ENCODE measurements around the gene GABRB1. TPM values are rescaled to one million over a fixed set of nuclear protein-coding genes. Genes with fewer than 3 reads are reported as not detected.

Gene GABRB1
- polyA plus RNA-seq, 3 donors from 2014 or later, result not detected

DNA sequence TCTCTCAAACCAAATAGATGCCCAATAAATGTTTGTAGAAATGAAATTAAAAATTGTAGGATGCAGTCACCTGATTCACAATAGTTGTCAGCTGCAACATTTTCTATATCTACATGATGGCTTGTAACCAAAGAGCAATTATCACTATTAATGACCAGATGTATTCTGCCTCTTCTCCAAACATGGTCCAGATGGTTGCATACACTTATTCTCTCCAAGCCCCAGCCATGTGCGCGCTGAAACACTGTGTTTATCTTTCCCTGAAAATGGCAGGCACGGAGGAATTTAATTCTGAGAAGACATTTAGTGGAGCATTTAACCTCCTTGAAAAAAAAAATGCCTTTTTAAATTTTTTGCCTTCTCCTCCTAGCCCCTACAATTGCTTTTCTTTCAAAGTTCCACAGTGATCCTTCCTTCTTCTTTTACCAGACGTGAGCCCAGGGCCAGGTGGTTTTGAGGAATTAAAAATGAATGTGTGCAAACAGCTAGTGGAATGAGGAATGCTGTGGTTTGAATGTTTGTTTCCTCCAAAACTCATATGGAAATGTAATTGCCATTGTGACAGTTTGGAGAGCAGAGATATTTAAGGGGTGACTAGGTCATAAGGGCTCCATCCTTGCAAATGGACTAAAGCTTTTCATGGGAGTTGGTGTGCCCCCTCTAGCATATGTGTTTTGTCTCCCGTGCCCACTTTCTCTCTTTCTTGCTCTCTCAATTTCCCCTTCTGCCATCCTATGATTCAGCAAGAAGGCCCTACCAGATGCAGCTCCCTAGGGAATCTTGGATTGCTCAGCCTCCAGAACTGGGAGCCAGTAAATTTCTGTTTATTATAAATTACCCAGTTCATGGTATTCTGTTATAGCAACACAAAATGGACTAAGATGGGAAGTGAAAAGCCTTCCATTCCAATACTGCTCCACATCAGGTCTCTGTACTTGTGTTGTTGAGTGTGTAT is 136.0 kb downstream of the GABRB1 start:
- Mint-ChIP-seq H3K27ac (no peak overlapping the region), H3K27me3 (ENCODE audit: low read depth in 3 of 3) (peaks cover 4% of the 10 kb centered on the region in 3 donors), H3K36me3 (no peaks in the 10 kb centered on the region), H3K9me3 (peaks cover 0 to 2% (median 0%) of the 10 kb centered on the region in 6 donors), H3K4me1 (no peaks in the 10 kb centered on the region), H3K4me3 (no peak overlapping the region)
- DNase-seq, result no peak

DNA sequence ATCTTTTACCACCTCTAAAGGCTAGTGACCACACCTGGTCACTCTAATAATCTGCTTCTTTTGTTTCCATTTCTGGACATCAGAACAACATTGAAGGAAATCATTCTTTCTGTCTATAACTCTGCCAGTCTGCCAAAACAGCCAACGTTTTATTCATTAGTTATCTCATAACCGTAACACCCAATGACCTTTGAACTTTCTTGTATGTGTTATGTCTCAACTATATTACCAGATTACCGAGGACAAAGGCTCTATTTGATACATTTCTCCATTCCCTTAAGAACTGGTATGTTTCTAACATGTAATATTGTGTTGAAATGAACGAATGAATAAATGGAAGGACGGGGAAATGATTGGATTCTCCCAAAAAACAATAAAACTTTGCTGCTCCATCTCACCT is 152.7 kb downstream of the GABRB1 start:
- DNase-seq, result no peak
- H3K27me3 Mint-ChIP-seq (ENCODE audit: low read depth in 3 of 3), result peaks cover 0 to 2% (median 2%) of the 10 kb centered on the region in 3 donors
- H3K9me3 Mint-ChIP-seq, result peaks cover 0 to 5% (median 0%) of the 10 kb centered on the region in 6 donors
- H3K4me3 Mint-ChIP-seq, result no peak overlapping the region
- no peaks in the 10 kb centered on the region for H3K36me3 Mint-ChIP-seq
- no peaks in the 10 kb centered on the region for H3K4me1 Mint-ChIP-seq
- no peak overlapping the region for H3K27ac Mint-ChIP-seq

DNA sequence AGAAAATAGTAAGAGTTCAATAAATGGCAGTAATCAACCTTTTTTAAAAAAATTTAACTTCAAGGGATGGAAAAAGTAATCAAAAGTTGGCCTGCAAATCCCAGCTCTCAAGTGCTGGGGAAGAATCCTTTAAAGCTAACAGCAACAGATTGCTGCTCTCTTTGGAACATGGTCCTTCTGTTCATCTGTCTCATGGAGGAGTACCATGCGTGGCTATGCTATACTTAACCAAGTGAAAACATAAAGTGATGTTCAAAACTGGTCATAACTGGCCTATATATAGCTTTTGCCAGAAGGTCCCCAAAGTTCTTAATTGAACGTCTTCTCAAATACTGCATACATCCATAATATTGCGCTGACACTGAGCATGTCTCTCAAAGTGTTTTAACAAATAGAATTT is 154.4 kb downstream of the GABRB1 start:
- Mint-ChIP-seq H3K4me1 (no peaks in the 10 kb centered on the region), H3K4me3 (no peak overlapping the region), H3K27me3 (ENCODE audit: low read depth in 3 of 3) (peaks cover 0 to 2% (median 2%) of the 10 kb centered on the region in 3 donors), H3K9me3 (peaks cover 0 to 4% (median 0%) of the 10 kb centered on the region in 6 donors), H3K36me3 (no peaks in the 10 kb centered on the region), H3K27ac (no peak overlapping the region)
- no peak for DNase-seq

DNA sequence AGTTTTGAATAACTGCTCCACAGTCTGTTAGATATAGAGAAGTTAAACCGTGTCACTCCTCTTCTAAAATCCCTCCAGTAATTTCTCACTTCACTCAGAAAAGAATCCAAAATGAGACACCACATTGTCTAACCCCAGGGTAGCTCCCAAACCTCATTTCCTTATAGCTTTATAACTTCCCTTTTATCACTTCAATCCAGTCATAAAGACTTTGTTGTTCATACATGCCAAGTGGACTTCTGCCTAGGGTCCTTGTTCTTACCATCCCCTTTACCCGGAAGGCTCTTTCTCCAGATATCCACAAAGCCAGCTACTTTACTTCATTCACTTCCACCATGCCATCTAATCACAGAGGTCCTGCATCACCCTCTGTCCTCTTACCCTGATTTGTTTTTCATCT is 156.2 kb downstream of the GABRB1 start:
- no peaks in the 10 kb centered on the region for H3K36me3 Mint-ChIP-seq
- peaks cover 0 to 4% (median 0%) of the 10 kb centered on the region in 6 donors for H3K9me3 Mint-ChIP-seq
- no peaks in the 10 kb centered on the region for H3K4me1 Mint-ChIP-seq
- peaks cover 0 to 2% (median 0%) of the 10 kb centered on the region in 3 donors for H3K27me3 Mint-ChIP-seq (ENCODE audit: low read depth in 3 of 3)
- H3K27ac Mint-ChIP-seq, result no peak overlapping the region
- H3K4me3 Mint-ChIP-seq, result no peak overlapping the region
- DNase-seq, result no peak

DNA sequence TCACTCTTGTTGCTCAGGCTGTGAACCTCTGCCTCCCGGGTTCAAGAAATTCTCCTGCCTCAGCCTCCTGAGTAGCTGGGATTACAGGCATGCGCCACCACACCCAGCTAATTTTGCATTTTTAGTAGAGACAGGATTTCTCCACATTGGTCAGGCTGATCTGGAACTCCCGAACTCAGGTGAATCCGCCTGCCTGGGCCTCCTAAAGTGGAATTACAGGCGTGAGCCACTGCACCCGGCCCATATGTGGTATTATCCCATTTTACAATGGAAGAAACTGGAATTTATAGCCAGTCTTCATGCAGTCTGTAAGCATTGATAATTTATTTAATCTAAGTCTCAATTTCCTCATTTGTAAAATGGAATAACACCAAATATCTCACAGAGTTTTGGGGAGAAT is 161.8 kb downstream of the GABRB1 start:
- H3K36me3 Mint-ChIP-seq, result no peaks in the 10 kb centered on the region
- no peak overlapping the region for H3K27ac Mint-ChIP-seq
- H3K27me3 Mint-ChIP-seq (ENCODE audit: low read depth in 3 of 3), result no peaks in the 10 kb centered on the region
- peaks cover 0 to 4% (median 0%) of the 10 kb centered on the region in 6 donors for H3K9me3 Mint-ChIP-seq
- no peak overlapping the region for H3K4me3 Mint-ChIP-seq
- no peaks in the 10 kb centered on the region for H3K4me1 Mint-ChIP-seq
- no peak for DNase-seq

DNA sequence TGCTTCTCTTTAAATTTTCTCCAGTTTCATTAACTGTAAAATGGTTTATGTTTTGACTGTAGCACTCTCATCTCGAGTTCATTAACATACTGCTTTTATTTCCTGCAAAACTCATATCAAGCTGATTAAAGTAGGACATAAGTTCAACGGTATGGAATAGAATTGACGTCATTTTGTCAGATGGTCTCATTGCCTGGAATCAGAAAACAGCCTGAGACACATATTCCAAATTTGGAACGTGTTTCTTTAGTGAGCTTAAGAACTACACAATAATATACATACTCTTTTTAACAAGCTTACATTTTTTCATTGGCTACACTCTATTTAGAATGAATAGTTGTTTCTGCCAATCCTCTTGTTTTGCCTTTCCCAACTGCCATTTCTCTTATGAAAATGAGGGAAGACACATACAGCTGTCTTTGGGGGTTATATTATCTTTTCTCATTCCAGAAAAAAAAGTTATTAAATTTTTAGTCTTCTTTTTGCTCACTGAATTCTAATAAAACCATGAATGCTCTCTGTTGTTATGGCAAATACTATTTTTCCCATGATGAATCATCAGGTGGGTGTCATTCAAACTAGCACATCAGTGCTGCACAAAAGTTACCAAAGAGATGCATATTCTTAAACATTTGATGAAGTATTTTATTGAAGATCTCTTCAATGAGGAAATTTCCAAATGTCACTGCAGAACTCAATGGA is 162.8 kb downstream of the GABRB1 start:
- no peaks in the 10 kb centered on the region for H3K4me1 Mint-ChIP-seq
- H3K36me3 Mint-ChIP-seq, result no peaks in the 10 kb centered on the region
- no peak overlapping the region for H3K27ac Mint-ChIP-seq
- H3K27me3 Mint-ChIP-seq (ENCODE audit: low read depth in 3 of 3), result no peaks in the 10 kb centered on the region
- no peak overlapping the region for H3K4me3 Mint-ChIP-seq
- no peak for DNase-seq
- no peaks in the 10 kb centered on the region for H3K9me3 Mint-ChIP-seq

DNA sequence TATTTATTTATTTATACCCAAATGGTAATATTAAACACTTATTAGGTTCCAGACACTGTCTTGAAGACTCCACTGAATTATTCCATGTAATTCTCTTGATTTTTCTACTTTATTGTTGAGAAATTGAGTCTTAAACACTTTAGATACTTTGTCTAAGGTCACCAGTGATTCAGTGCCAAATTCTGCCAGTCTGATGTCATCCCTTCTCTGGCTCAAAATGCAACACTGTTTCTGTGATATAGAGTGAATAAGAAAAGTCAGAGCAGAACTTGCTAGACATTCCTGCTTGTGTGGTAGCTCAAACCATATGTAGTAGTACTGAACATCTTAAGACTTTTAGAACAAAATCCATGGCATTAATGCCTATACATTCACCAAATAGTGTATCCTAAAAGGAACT is 164.3 kb downstream of the GABRB1 start:
- no peak for DNase-seq
- Mint-ChIP-seq H3K36me3 (no peaks in the 10 kb centered on the region), H3K4me3 (no peak overlapping the region), H3K27ac (no peak overlapping the region), H3K27me3 (ENCODE audit: low read depth in 3 of 3) (peaks cover 0 to 2% (median 0%) of the 10 kb centered on the region in 3 donors), H3K9me3 (peaks cover 0 to 4% (median 0%) of the 10 kb centered on the region in 6 donors), H3K4me1 (no peaks in the 10 kb centered on the region)

DNA sequence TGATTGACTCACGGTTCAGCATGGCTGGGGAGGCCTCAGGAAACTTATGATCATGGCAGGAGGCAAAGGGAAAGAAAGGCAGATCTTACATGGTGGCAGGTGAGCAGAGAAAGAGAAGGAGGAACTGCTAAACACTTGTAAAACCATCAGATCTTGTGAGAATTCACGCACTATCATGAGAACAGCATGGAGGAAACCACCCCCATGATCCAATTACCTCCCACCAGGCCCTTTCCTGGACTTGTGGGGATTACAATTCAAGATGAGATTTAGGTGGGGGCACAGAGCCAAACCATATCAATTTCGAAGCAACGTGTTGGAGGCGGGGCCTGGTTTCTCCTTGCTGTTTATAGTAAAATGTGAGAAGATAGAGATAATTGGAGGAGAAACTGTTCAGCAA is 167.4 kb downstream of the GABRB1 start:
- Mint-ChIP-seq H3K27me3 (ENCODE audit: low read depth in 3 of 3) (peaks cover 0 to 2% (median 0%) of the 10 kb centered on the region in 3 donors), H3K27ac (no peak overlapping the region), H3K36me3 (no peaks in the 10 kb centered on the region)

DNA sequence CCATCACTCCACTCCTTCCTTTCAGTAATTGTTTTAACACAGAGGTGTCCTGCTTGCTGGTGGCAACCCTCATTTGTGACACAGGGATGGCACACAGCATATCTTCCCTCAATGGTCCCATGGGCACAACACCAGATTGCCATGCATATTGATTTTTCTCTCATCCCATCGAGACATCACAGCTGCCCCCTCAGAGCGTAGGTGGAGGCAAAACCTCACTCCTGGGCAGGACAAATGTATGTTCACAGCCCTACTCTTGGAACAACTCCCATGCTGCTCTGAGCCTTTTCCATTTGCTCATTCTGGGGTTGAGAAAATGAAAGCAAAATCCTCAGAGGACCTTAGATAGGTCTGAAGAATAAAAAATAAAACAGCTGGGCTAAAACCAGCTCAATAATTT is 172.2 kb downstream of the GABRB1 start:
- Mint-ChIP-seq H3K27ac (no peak overlapping the region), H3K4me3 (no peak overlapping the region), H3K9me3 (peaks cover 0 to 4% (median 0%) of the 10 kb centered on the region in 6 donors), H3K4me1 (no peaks in the 10 kb centered on the region), H3K36me3 (no peaks in the 10 kb centered on the region), H3K27me3 (ENCODE audit: low read depth in 3 of 3) (peaks cover 0 to 8% (median 2%) of the 10 kb centered on the region in 3 donors)
- DNase-seq, result no peak

More for the DNA sequence above, 167.4 kb downstream of the GABRB1 start:
- Mint-ChIP-seq H3K4me1 (no peaks in the 10 kb centered on the region), H3K9me3 (peaks cover 0 to 4% (median 0%) of the 10 kb centered on the region in 6 donors), H3K4me3 (no peak overlapping the region)
- no peak for DNase-seq

DNA sequence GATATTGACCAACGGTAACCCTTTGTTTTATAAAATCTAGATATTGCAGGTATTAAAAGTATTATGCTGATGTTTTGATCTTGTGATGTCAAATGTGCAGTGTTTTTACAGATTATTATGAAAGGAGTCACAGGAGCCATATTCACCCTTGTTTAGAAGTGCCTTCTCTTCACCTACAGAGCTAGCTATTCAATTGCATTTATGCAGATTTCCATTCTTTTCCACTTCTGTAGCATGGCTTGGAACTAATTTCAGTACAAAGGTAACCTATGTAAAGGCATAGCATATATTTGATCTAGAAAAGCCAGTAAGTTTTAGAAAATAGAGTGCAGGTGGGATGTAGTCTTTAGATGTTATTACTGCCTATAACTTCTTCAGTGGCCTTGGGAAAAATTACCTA is 176.2 kb downstream of the GABRB1 start:
- Mint-ChIP-seq H3K27me3 (ENCODE audit: low read depth in 3 of 3) (peaks cover 0 to 8% (median 2%) of the 10 kb centered on the region in 3 donors), H3K36me3 (no peaks in the 10 kb centered on the region), H3K4me1 (no peaks in the 10 kb centered on the region), H3K27ac (no peak overlapping the region), H3K4me3 (no peak overlapping the region), H3K9me3 (peaks cover 0 to 2% (median 0%) of the 10 kb centered on the region in 6 donors)
- DNase-seq, result no peak

DNA sequence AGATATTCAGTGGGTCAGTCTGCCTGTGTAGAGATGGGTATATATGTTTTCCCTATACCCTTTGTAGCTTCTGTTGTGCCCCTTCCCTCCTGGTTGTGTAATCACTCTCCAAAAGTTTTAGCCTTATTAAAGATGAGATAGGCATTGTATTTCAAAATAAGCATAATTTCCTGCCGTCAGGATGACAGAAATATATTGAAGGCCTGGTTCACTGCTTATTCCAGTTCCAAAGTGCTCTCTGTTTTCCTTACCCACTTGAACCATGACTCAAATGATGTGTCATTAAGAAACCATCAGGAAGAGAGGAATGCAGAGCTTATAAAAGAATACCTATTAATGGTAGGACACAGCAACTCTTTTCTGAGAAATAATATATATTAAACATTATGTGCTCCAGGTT is 178.5 kb downstream of the GABRB1 start:
- no peaks in the 10 kb centered on the region for H3K36me3 Mint-ChIP-seq
- no peak overlapping the region for H3K27ac Mint-ChIP-seq
- H3K27me3 Mint-ChIP-seq (ENCODE audit: low read depth in 3 of 3), result peaks cover 2 to 5% (median 2%) of the 10 kb centered on the region in 3 donors
- no peaks in the 10 kb centered on the region for H3K4me1 Mint-ChIP-seq
- H3K9me3 Mint-ChIP-seq, result peaks cover 0 to 2% (median 0%) of the 10 kb centered on the region in 6 donors
- H3K4me3 Mint-ChIP-seq, result no peak overlapping the region
- no peak for DNase-seq

DNA sequence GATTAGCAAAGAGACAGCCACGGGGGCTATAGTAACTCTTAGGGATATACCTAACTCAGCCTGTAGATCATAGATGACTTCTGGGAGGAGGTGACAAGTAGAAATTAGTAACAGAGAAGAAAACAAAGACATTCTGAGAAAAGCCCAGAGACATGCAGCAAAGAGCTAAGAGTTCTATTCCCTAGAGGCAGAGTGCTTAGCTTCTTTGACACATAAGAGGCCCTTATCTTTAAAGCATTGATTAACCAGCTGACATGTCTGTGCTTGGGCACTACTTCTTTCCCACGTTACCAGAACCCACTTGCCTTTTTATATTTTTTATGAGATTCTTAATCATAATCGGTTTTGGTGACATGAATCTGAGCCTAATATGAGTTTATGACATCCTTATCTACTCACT is 179.5 kb downstream of the GABRB1 start:
- Mint-ChIP-seq H3K9me3 (peaks cover 0 to 2% (median 0%) of the 10 kb centered on the region in 6 donors), H3K4me3 (no peak overlapping the region), H3K4me1 (no peaks in the 10 kb centered on the region), H3K27me3 (ENCODE audit: low read depth in 3 of 3) (peaks cover 2 to 3% (median 2%) of the 10 kb centered on the region in 3 donors), H3K27ac (no peak overlapping the region), H3K36me3 (no peaks in the 10 kb centered on the region)
- DNase-seq, result no peak

DNA sequence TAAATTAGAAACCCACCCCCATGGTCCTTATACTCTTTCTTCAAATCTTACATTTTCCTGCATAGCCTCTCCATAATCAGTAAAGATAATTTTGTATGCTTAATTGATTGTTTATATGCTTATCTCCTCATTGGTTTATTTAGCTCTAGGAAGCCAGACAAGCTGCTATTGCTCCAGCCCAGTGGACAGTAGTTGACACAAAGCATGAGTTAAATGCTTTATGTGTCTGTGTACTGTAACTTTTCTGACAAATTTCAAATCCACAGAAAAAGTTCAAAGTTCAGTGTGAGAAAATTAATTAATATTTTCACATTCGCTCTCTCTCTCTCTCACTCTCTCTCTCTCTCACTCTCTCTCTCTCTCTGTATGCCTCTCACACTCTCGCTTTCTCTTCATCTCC is 181.7 kb downstream of the GABRB1 start:
- no peak overlapping the region for H3K27ac Mint-ChIP-seq
- DNase-seq, result no peak
- H3K9me3 Mint-ChIP-seq, result peaks cover 0 to 2% (median 0%) of the 10 kb centered on the region in 6 donors
- H3K27me3 Mint-ChIP-seq (ENCODE audit: low read depth in 3 of 3), result peaks cover 2% of the 10 kb centered on the region in 3 donors
- no peaks in the 10 kb centered on the region for H3K4me1 Mint-ChIP-seq
- H3K36me3 Mint-ChIP-seq, result no peaks in the 10 kb centered on the region
- H3K4me3 Mint-ChIP-seq, result no peak overlapping the region

DNA sequence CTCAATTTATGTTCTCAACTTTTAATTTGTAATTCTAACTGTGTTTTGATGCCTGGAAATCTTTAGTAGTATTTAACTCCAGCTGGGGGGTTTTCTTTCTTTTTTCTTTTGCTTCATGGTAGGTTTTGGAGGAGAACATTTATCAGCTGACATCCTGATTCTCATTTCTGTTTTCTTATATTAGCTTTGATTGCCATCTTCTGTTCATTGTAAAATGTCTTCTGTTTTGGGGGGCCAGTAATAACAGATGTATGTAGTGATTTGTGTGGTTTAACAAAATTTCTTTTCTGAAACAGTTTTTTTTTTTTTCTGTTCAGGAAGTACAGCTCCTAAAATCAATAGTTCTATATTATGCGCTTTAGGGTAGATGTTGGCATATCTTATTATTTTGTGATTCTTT is 182.2 kb downstream of the GABRB1 start:
- no peak overlapping the region for H3K27ac Mint-ChIP-seq
- no peak overlapping the region for H3K4me3 Mint-ChIP-seq
- no peaks in the 10 kb centered on the region for H3K36me3 Mint-ChIP-seq
- no peak for DNase-seq
- peaks cover 0 to 2% (median 0%) of the 10 kb centered on the region in 6 donors for H3K9me3 Mint-ChIP-seq
- H3K27me3 Mint-ChIP-seq (ENCODE audit: low read depth in 3 of 3), result peaks cover 2% of the 10 kb centered on the region in 3 donors
- H3K4me1 Mint-ChIP-seq, result no peaks in the 10 kb centered on the region

Measured in immature natural killer cell (primary cell).